C1 segment of cervical spinal cord (tissue), 14 donors: Measurements from ENCODE around the gene ASIC3.
"Not testable (repeated sequence)": the region's sequence is repeated elsewhere in the genome, so short reads cannot be mapped to it uniquely, and the experiment has no call there.

Experiments
- DNase-seq, 14 donors: peaks; one replicate each; lab custom pipeline; 2025; lab: John Stamatoyannopoulos, UW

Gene ASIC3

DNA sequence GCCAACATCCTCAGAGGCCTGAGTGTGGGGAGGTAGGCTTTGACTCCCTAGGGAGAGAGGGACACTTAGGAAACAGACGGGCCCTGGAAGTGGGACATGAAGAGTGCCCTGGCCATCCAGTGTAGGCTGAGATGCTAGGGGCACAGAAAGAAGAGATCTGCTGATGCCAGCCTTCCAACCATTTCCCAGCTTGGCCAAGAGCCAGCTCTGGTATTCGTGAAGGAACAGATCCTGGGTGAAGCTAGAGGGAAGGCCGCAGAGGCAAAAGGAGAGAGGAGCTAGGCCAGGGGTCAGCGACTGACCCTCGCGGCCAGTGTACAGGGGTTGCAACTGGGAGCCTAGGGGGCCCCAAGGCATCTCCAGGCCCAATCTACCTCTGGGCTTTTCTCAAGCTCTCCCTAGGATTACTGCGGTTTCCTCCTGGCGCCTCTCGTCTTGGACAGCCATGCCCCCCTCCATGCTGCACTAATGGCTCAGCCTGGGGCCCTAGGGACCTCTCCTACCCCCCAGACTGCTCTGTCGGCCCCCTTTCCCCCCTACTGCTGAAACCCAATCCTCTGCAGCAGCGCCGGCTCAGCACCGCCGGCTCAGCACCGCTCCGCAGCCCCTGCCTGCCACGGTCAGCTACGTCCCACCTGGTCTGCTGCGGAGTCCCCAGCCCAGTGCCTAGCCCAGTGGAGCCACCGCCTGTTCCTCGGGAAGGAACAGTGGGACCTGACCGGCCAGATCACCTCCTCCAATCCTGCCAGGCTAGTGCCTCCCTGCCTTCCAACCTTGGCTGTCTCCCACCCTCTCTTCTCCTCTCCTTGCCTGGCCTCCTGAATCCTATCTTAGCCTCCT is at the start of gene ASIC3:
Gene ASIC3, plus strand, starts transcription at position 556 of the 840 bp plus-strand sequence. CDS start 355 bp downstream, outside the sequence.
- DNase-seq, result no peak

DNA sequence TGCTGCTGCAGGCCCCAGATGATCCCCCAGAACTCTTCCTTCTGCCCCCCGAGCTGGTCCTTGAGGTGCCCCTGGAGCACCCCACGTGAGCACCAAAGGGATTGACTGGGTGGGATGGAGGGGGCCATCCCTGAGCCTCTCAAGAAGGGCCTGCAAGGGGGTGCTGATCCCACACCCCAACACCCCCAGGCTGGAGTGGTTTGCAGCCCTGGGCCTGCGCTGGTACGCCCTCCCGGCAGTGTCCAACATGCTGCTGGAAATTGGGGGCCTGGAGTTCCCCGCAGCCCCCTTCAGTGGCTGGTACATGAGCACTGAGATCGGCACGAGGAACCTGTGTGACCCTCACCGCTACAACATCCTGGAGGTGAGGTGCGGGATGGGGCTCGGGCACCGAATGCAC is 49.3 kb upstream of the ASIC3 start:
- no peak for DNase-seq

DNA sequence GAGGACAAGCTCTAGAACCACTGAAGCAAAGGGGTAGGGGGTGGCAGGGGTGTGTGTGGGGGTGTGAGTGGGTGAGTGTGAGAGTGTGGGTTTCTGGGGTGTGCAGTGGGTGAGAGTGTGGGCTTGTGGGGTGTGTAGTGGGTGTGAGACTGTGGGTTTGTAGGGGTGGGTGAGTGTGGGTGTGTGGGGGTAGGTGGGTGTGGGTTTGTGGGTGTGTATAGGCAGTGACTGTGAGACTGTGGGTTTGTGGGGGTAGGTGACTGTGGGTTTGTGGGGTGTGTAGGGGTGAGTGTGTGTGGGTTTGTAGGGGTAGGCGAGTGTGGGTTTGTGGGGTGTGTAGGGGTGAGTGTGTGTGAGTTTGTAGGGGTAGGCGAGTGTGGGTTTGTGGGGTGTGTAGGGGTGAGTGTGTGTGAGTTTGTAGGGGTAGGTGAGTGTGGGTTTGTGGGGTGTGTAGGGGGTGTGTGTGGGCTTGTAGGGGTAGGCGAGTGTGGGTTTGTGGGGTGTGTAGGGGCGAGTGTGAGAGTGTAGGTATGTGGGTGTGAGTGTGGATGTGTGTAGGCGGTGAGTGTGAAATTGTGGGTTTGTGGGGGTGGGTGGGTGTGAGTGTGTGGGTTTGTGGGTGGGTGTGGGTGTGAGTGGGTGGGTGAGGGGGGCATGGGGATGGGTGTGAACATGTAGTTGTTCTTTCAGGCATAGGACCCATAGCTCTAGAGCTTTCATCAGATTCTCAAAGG is 48.7 kb upstream of the ASIC3 start:
- DNase-seq, result no peak

DNA sequence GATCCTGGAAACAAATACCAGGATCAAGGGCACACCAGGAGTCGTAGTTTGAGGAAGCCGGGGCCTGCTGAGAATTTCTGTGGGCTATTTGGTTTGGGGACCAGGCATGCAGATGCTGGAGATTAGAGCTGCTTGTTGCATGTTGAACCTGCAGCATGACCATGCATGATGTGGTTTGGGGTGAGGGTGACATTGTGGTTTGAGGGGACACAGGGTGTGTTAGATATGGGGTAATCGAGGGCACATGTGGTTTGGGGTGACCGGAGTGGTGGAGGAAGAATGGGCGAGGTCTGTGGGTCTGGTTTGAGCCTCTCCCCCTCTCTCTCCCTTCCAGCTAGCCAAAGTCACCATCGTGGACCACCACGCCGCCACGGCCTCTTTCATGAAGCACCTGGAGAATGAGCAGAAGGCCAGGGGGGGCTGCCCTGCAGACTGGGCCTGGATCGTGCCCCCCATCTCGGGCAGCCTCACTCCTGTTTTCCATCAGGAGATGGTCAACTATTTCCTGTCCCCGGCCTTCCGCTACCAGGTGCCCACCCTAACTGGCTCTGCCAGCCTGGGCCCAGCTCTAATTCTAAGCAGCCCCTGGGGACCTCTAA is 47.3 kb upstream of the ASIC3 start:
- DNase-seq, result no peak

DNA sequence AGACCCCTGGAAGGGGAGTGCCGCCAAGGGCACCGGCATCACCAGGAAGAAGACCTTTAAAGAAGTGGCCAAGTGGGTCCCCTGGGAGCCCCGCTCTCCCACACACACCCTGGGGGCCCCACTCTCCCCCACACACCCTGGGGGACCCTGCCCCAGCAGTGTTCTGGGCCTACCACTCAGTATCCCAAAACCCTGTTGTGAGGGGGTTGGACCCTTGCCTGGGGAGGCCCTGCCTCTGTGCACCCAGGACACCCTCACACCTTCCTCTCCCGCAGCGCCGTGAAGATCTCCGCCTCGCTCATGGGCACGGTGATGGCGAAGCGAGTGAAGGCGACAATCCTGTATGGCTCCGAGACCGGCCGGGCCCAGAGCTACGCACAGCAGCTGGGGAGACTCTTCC is 46.8 kb upstream of the ASIC3 start:
- DNase-seq, result no peak

DNA sequence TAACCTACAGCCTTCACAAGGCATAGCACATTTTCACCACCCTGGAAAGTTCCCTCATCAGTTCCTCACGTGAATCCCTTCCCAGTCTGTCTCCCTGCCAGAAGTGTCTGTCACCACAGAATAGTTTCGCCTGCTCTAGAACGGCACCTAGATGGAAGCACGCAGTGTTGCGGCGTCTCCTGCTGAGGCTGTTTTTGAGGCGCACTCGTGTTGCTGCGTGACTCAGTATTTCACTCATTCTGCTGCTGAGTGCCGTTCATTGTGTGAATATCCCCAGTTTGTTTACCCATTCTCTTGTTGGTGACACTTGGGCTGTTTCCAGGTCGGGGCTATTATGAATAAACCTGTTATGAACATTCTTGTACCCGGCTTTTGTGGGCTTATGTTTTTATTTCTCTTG is 44.8 kb upstream of the ASIC3 start:
- no peak for DNase-seq

DNA sequence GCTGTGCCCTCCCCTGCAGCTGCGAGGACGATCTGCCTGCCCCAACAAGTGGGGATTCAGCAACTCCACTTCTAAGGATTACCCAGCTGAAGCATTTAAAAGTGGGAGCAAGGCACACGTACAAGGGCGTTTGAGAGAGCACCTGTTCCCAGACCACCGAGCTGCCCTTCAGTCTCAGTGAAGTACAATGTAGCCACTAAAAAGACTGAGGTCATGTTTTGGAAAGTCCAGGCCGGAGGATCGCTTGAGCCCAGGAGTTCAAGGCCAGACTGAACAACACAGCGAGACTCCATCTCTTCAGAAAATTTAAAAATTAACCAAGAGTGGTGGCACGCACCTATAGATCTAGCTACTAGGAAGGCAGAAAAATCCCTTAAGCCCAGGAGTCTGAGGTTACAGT is 42.8 kb upstream of the ASIC3 start:
- no peak for DNase-seq

DNA sequence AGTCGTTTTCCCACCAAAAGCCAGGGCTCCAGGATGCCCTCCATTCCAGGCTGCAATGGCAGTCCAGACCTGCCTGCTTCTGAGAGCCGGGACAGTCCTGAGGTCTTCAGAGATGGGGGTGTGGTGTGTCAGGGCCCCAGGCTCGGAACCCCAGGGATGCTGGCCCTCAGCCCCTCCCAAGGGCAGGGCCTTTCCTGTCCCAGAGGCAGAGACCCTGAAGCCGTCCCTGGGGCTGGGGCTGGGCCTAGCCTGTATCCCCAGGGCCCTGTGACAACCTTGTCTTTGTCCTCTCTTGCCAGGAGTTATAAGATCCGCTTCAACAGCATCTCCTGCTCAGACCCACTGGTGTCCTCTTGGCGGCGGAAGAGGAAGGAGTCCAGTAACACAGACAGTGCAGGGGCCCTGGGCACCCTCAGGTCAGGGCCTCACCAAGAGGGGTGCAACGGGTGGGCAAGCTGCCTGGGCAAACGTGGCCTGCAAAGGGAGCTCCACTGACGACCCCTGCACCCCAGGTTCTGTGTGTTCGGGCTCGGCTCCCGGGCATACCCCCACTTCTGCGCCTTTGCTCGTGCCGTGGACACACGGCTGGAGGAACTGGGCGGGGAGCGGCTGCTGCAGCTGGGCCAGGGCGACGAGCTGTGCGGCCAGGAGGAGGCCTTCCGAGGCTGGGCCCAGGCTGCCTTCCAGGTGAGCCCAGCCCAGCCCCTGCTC is 41.6 kb upstream of the ASIC3 start:
- no peak for DNase-seq

DNA sequence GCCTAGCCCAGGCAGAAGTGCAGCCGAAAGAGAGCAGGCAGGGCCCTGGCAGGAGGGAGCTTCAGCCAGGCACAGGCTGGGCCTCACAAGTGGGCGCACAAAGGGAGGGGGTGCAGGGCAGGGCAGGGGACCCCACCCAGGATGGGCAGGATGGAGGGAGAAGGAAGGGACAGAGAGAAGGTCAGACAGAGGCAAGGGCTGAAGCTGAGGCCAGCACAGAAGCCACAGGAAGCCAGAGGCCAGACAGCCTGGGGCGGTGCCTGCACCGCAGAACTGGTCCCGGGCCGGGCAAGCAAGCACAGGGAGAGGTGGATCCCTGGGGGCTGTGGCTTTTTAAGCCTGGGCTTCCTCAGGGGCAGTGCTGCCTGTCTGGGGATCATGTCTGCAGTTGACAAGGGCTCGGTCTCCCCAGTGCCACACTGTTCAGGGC is 40.8 kb upstream of the ASIC3 start:
- DNase-seq, result no peak

DNA sequence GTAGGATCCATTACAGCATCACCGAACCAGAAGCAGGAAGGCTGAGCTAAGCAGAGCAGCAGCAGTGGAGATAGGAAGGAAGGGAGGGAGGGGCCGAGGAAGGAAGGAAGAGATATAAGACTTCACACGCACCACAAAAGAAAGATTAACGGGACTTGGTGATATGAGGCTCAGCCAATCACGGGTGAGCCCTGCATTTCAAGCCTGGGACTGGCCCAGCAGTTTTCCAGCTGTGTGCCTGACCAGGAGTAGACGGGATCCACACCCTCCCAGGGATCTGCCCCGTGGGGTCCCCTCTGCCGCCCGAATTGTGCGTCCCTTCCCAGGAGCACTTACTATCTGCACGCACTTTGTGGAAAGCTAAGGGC is 40.2 kb upstream of the ASIC3 start:
- no peak for DNase-seq

DNA sequence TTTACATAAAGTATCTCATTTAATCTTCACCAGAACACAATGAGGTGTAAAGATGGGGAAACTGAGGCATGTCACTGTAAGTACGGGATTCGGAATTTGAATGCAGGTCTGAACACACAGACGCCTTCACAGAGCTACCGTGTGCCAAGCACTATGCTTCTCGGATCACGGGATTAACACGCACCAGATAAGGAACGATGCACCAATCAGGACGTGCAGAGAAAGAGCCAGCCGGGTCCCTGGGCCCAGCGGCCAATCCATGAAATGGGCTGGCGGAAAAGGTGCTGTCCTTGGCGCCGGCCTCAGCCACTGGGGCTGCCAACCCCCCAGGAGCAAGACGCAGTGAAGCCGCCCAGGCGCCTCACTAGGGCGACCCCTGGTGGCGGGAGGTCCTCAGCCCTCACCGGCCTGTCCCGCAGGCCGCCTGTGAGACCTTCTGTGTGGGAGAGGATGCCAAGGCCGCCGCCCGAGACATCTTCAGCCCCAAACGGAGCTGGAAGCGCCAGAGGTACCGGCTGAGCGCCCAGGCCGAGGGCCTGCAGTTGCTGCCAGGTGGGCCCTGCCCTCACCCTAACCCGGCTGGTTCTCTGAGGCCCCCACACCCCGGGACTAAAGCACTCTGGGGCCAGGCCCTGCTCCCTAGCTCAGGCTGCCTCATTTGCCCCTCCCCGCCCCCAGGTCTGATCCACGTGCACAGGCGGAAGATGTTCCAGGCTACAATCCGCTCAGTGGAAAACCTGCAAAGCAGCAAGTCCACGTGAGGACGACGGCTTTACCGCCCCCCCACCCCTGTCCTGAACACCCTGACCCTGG is 39.6 kb upstream of the ASIC3 start:
- DNase-seq, result peak in 8 of 14 donors; percentile 7 to 67 (median 18)

DNA sequence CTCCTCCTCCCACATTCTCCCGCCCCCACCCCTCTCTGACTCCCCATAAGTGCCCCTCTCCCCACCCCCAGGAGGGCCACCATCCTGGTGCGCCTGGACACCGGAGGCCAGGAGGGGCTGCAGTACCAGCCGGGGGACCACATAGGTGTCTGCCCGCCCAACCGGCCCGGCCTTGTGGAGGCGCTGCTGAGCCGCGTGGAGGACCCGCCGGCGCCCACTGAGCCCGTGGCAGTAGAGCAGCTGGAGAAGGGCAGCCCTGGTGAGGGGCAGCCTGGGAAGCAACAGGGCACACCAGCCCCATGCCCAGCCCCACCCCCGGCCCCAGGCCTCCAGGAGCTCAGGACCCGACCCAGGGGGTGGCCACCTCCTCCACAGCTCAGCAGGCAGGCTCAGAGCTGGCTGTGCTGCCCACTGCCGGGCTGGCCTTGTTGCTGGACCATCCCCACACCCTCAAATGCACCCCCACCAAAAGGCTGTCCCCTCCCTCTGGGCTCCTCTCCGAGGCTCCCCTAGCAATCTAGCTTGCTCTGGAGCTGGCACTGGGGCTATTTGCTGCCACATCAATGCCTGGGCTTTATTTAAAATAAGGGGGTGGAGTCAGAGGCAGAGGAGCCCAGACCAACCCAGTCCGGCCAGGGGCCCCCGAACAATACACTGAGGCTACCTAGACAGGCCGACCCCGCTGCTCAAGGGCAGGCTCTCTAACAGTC is 38.8 kb upstream of the ASIC3 start:
- DNase-seq, result no peak

DNA sequence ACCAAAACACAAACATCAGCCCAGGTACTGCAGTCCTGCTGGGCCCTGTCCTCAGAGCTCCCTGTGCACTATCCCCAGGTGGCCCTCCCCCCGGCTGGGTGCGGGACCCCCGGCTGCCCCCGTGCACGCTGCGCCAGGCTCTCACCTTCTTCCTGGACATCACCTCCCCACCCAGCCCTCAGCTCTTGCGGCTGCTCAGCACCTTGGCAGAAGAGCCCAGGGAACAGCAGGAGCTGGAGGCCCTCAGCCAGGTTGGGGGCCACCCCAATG is 38.4 kb upstream of the ASIC3 start:
- no peak for DNase-seq

DNA sequence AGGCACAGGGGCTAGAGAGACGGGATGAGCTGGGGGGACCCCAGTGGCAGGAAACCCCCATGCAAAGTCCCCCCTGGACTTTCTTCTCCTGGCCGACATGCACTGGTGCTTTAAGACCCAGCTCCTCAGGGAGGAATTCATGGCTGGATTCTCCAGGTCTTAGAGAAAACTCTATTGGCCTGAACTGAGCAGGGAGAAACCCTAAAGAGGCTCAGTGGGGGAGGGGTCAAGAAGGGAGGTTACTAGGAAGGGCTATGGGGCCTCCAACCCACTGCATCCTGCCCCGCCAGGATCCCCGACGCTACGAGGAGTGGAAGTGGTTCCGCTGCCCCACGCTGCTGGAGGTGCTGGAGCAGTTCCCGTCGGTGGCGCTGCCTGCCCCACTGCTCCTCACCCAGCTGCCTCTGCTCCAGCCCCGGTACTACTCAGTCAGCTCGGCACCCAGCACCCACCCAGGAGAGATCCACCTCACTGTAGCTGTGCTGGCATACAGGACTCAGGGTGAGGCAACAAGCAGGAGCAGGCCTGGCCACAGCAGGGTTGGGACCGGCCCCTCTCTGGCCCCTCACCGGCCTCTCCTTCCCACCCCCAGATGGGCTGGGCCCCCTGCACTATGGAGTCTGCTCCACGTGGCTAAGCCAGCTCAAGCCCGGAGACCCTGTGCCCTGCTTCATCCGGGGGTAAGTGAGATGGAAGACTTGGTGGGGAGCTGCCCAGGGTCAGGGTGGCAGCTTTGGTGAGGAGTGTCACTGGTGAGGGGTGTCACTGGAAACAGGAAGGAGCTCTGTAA is 37.8 kb upstream of the ASIC3 start:
- no peak for DNase-seq

DNA sequence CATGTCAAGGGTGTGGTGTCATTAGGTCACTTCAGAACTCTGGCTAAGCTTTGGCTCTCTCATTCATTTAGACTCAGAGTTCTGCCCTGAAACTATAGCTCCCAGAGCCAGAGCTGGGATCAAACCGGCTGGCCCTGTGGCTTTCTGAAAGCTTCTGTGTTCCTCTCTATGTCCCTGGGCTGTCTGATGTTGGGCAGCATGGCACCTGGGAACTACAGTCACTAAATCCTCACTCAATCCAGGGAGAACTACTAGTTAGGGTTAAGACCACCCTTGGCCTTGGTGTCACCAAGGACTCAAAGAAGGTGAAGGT is 37.3 kb upstream of the ASIC3 start:
- no peak for DNase-seq

DNA sequence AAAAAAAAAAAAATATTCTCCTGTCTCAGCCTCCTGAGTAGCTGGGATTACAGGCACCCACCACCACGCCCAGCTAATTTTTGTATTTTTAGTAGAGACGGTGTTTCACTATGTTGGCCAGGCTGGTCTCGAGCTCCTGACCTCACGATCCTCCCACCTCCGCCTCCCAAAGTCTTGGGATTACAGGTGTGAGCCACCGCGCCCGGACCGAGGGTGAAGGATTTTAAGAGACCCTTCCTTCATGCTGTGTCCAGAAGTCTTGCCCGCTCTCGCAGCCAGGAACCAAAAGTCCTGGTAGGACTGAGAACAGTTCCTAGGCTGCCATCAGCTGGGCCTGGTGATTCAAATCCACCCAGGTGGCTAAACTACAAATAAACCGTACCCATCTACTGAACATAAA is 36.7 kb upstream of the ASIC3 start:
- not testable (repeated sequence) for DNase-seq

DNA sequence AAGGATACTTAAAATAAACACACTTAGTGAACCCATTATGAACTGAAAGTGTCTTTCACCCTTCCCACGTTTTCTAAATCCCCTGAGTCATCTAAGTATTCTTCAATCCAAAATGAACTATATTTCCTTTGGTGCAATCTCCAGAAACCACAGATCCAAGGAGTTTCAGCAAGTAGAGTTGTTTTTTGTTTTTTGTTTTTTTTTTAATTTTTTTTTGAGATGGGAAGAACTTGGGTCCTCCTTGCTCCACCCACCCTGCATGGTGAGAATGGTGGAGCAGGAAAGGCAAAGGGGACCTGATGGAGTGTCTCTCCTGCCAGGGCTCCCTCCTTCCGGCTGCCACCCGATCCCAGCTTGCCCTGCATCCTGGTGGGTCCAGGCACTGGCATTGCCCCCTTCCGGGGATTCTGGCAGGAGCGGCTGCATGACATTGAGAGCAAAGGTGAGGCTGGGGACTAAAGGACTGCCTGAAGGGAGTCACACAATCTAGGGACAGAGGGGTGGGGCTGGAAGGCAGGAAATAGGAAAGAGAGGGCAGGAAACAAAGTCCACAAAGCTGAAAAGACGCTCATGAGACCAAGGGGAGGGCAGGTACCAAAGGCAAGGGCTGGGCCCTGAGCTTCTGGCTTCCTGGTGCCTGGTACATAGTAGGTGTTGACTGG is 36.2 kb upstream of the ASIC3 start:
- DNase-seq, result no peak

DNA sequence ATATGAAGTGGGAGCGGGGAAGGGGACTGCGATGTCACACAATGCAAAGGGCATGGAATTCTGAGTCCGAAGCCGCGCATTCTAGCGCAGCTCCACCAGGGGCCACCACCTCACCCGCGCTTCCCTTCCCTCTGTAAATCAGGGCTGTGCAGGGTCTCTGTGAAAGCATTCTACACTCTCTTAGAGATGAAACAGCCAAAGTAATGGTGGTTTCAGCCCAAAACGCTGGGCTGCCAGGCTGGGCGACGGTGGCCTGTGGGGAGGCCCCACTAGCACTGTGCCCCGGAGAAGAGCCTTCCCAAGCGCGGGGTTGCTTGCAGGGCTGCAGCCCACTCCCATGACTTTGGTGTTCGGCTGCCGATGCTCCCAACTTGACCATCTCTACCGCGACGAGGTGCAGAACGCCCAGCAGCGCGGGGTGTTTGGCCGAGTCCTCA is 35.4 kb upstream of the ASIC3 start:
- DNase-seq, result peak in 2 of 14 donors; percentile 7 to 19

DNA sequence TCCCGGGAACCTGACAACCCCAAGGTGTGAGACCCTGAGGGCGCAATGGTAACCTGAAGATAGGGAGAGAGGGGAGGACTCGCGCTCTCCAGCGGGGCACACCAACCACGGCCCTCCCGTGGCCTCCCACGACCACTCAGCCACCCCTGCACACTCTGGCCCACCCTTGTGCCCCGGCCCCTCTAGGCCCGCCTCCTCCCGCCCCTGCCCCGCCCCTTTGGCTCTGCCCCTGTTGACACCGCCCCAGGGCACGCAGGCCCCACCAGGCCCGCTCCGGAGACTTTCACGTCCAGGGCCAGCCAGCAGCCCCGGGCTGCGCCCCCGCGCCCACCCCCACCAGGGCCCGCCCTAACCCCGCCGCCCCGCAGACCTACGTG is 35.0 kb upstream of the ASIC3 start:
- DNase-seq, result no peak
